Neural progenitor cell (in vitro differentiated cells): ENCODE results near the gene SERPINB13. TPM values are rescaled to one million over a fixed set of nuclear protein-coding genes. Genes with fewer than 3 reads are reported as not detected.

Source experiments
- DNase-seq: peaks from one replicate; pipeline ENCODE4 v3.0.0-alpha.2; 2016; ENCODE audit warnings: low spot score
- H2AFZ ChIP-seq: fragments of 200-600 bp; sonication (generic); replicated peaks from 2 replicates; pipeline ENCODE4 v1.6.1; 2016; ENCODE audit warnings: antibody characterized with exemption
- H3F3A ChIP-seq: fragments of 200-600 bp; sonication (generic); 2 replicates; pipeline ENCODE4 v1.6.1; 2016; ENCODE audit warnings: antibody characterized with exemption, low read depth
- H3K27ac ChIP-seq: fragments of 200-600 bp; sonication (generic); 2 replicates; pipeline ENCODE4 v1.5.1; 2016; ENCODE audit warnings: mild to moderate bottlenecking
- H3K27me3 ChIP-seq: fragments of 200-600 bp; sonication (generic); 2 replicates; pipeline ENCODE4 v1.6.1; 2016; ENCODE audit warnings: mild to moderate bottlenecking, moderate library complexity
- H3K36me3 ChIP-seq: fragments of 200-600 bp; sonication (generic); 2 replicates; pipeline ENCODE4 v1.5.1; 2016
- H3K4me1 ChIP-seq: fragments of 200-600 bp; sonication (generic); 2 replicates; pipeline ENCODE4 v1.6.1; 2016; ENCODE audit warnings: mixed run types
- H3K4me2 ChIP-seq: fragments of 200-600 bp; sonication (generic); 2 replicates; pipeline ENCODE4 v1.6.1; 2016
- H3K4me3 ChIP-seq: fragments of 200-600 bp; sonication (generic); 2 replicates; pipeline ENCODE4 v1.5.1; 2016
- H3K79me2 ChIP-seq: fragments of 200-600 bp; sonication (generic); 2 replicates; pipeline ENCODE4 v1.6.1; 2016; ENCODE audit warnings: low read depth
- H3K9ac ChIP-seq: fragments of 200-600 bp; sonication (generic); 2 replicates; pipeline ENCODE4 v1.6.1; 2016
- H3K9me3 ChIP-seq: fragments of 200-600 bp; sonication (generic); 2 replicates; pipeline ENCODE4 v1.5.1; 2016; ENCODE audit warnings: low read depth
- H4K20me1 ChIP-seq: fragments of 200-600 bp; sonication (generic); 2 replicates; pipeline ENCODE4 v1.6.1; 2016; ENCODE audit warnings: low read depth
- H3K27ac Mint-ChIP-seq: 3 replicates; pipeline ENCODE4 v1.8.0; 2021; ENCODE audit warnings: mixed read lengths
- H3K27me3 Mint-ChIP-seq: 2 replicates; pipeline ENCODE4 v1.8.0; 2022; ENCODE audit warnings: low read depth, mild to moderate bottlenecking, inconsistent platforms, moderate library complexity, mixed read lengths; ENCODE audit not compliant: insufficient read depth
- H3K36me3 Mint-ChIP-seq: 3 replicates; pipeline ENCODE4 v1.8.0; 2021; ENCODE audit warnings: mixed read lengths
- H3K4me1 Mint-ChIP-seq: 3 replicates; pipeline ENCODE4 v1.8.0; 2021; ENCODE audit warnings: mixed read lengths
- H3K4me3 Mint-ChIP-seq: 3 replicates; pipeline ENCODE4 v1.8.0; 2021; ENCODE audit warnings: mild to moderate bottlenecking, moderate library complexity, mixed read lengths
- H3K9me3 Mint-ChIP-seq: 3 replicates; pipeline ENCODE4 v1.8.0; 2020; ENCODE audit warnings: mixed read lengths
- CTCF ChIP-seq: fragments of 200-600 bp; sonication (generic); IDR thresholded peaks from 2 replicates; pipeline ENCODE4 v1.5.1; 2017; ENCODE audit warnings: antibody characterized with exemption, mild to moderate bottlenecking
- EZH2 ChIP-seq: fragments of 200-600 bp; sonication (generic); IDR thresholded peaks from 2 replicates; pipeline ENCODE4 v1.6.1; 2017; ENCODE audit warnings: antibody characterized with exemption, mild to moderate bottlenecking, moderate library complexity
- EZH2phosphoT487 ChIP-seq: fragments of 200-600 bp; sonication (generic); IDR thresholded peaks from 2 replicates; pipeline ENCODE4 v1.6.1; 2017; ENCODE audit warnings: antibody characterized with exemption
- total RNA-seq: library from RNA; depleted of rRNA; stranded (reverse); fragments of >200 nt; gene quantifications from 2 replicates; pipeline ENCODE4 v1.2.3, GENCODE V29; 2015; ENCODE audit warnings: low replicate concordance

The SERPINB13 gene
- total RNA-seq, 1 donor from 2014 or later: not detected

- no peaks in the 10 kb centered on the region for H3K27me3 Mint-ChIP-seq
- no peaks in the 10 kb centered on the region for H3K36me3 Mint-ChIP-seq
- H3K4me3 Mint-ChIP-seq: no peak overlapping the region
- no peaks in the 10 kb centered on the region for H3K27me3 ChIP-seq
- H3K27ac ChIP-seq: no peak overlapping the region
- no peak overlapping the region for H3K27ac Mint-ChIP-seq
- H3K9me3 ChIP-seq: no peaks in the 10 kb centered on the region
- H3K4me1 ChIP-seq: no peaks in the 10 kb centered on the region
- H3K4me1 Mint-ChIP-seq: peaks cover 4% of the 10 kb centered on the region
- H3K4me2 ChIP-seq: no peak overlapping the region
- no peak overlapping the region for H2AFZ ChIP-seq
- no peaks in the 10 kb centered on the region for H4K20me1 ChIP-seq
- TF ChIP-seq EZH2 (no peak), CTCF (no peak), EZH2phosphoT487 (no peak)
- H3K79me2 ChIP-seq: no peaks in the 10 kb centered on the region
- H3F3A ChIP-seq: no peaks in the 10 kb centered on the region
- no peaks in the 10 kb centered on the region for H3K36me3 ChIP-seq
- H3K9ac ChIP-seq: no peak overlapping the region
- no peak for DNase-seq
- no peaks in the 10 kb centered on the region for H3K9me3 Mint-ChIP-seq
- H3K4me3 ChIP-seq: no peak overlapping the region
These were observed 34.6 kb upstream of the SERPINB13 start for GRCh38 chr18:63552581-63552980.

- Histone ChIP-seq H3K79me2 (no peaks in the 10 kb centered on the region), H3K36me3 (no peaks in the 10 kb centered on the region), H3K4me3 (no peak overlapping the region), H4K20me1 (no peaks in the 10 kb centered on the region), H3K27me3 (no peaks in the 10 kb centered on the region), H3F3A (no peaks in the 10 kb centered on the region), H3K4me1 (no peaks in the 10 kb centered on the region), H3K9me3 (no peaks in the 10 kb centered on the region), H3K27ac (no peak overlapping the region), H3K4me2 (no peak overlapping the region), H3K9ac (no peak overlapping the region), H2AFZ (peak overlapping the region; percentile 26)
- Mint-ChIP-seq H3K4me3 (no peak overlapping the region), H3K36me3 (no peaks in the 10 kb centered on the region), H3K4me1 (peaks cover 4% of the 10 kb centered on the region), H3K27ac (no peak overlapping the region), H3K9me3 (no peaks in the 10 kb centered on the region), H3K27me3 (no peaks in the 10 kb centered on the region)
- no peak for TF ChIP-seq EZH2phosphoT487
- no peak for TF ChIP-seq EZH2
- no peak for TF ChIP-seq CTCF
- no peak for DNase-seq
These were observed 34.1 kb upstream of the SERPINB13 start for GRCh38 chr18:63553081-63553480.

- Histone ChIP-seq H3K27ac (no peak overlapping the region), H3K4me3 (no peak overlapping the region), H3K9me3 (no peaks in the 10 kb centered on the region), H3K27me3 (no peaks in the 10 kb centered on the region), H3K36me3 (no peaks in the 10 kb centered on the region), H3F3A (no peaks in the 10 kb centered on the region), H3K9ac (no peak overlapping the region), H3K4me2 (no peak overlapping the region), H3K4me1 (no peaks in the 10 kb centered on the region), H4K20me1 (no peaks in the 10 kb centered on the region), H2AFZ (no peak overlapping the region), H3K79me2 (no peaks in the 10 kb centered on the region)
- Mint-ChIP-seq H3K4me1 (no peaks in the 10 kb centered on the region), H3K9me3 (no peaks in the 10 kb centered on the region), H3K27ac (no peak overlapping the region), H3K27me3 (no peaks in the 10 kb centered on the region), H3K36me3 (no peaks in the 10 kb centered on the region), H3K4me3 (no peak overlapping the region)
- no peak for DNase-seq
- TF ChIP-seq EZH2: no peak
- no peak for TF ChIP-seq CTCF
- TF ChIP-seq EZH2phosphoT487: no peak
These were observed 27.3 kb upstream of the SERPINB13 start for GRCh38 chr18:63559567-63560491.
